ENCODE results near the gene DPEP2.

DNA sequence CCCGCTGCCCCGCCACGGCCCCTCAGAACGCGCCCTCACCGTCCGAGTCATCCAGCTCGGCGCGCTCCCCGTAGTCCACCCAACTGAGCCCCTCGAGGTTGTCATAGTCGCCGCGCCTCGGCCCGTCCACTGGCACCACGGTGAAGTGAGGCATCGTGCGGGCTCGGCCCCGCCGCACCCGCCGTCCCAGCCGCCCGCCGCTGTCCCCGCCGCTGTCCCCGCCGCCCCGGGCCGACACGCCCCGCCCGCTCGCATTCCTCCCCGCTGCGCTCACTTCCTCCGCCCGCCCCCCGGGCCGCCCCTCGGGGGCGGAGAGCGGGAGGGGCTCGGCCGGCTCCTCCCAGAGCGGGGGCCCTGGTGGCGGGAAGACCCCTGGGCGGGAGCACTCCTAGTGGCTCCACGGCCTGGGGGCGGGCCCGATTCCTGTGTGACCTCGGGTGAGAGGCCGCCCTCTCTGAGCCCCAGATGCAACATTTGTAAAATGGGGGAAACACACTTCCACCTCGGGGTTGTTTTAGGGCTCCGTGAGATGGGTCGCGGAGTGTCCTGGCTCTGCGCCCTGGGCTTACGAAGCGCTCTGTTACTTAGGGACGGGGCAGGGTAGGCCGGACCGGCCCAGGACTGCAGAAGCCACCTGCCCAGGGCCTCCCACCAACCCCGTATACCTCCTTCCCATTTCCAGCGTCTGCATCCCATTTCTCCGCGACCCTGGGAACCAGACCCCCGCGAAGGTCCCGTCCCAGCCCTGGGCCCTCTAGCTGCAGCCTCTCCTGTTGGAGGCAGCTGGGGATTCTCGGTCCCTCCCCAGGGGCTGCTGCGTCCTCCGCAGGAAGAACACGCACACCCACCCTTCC is 30.7 kb downstream of the DPEP2 start, which contains the start of gene SLC12A4:
- TF ChIP-seq, protein P1, sequence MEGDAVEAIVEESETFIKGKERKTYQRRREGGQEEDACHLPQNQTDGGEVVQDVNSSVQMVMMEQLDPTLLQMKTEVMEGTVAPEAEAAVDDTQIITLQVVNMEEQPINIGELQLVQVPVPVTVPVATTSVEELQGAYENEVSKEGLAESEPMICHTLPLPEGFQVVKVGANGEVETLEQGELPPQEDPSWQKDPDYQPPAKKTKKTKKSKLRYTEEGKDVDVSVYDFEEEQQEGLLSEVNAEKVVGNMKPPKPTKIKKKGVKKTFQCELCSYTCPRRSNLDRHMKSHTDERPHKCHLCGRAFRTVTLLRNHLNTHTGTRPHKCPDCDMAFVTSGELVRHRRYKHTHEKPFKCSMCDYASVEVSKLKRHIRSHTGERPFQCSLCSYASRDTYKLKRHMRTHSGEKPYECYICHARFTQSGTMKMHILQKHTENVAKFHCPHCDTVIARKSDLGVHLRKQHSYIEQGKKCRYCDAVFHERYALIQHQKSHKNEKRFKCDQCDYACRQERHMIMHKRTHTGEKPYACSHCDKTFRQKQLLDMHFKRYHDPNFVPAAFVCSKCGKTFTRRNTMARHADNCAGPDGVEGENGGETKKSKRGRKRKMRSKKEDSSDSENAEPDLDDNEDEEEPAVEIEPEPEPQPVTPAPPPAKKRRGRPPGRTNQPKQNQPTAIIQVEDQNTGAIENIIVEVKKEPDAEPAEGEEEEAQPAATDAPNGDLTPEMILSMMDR (IDR thresholded peaks at IDR 0.05; ENCODE audit: low read length), result no peak
- no peak for TF ChIP-seq EZH2 (optimal IDR thresholded peaks at IDR 0.05; ENCODE audit: low read depth, low read length)
